OCI-LY7 (cell line): Measurements from ENCODE around the gene FCGBP. TPM values are rescaled to one million over a fixed set of nuclear protein-coding genes. Genes with fewer than 3 reads are reported as not detected.
A peak's percentile ranks its signal among the peaks of the same experiment; 100 is the strongest.

Experiments used
- BruUV-seq: library from RNA; stranded (reverse); fragments of 400-500 nt; replicated peaks from 2 replicates; lab custom pipeline; 2021; lab: Mats Ljungman, UMichigan
- CTCF ChIA-PET: fragments of 300-600 bp; sonication (Branson Sonifier 250); formaldehyde crosslinking; loops from one replicate; lab custom pipeline; 2022; ENCODE audit warnings: antibody characterized with exemption; ENCODE audit not compliant: unreplicated experiment; lab: Charles Lee
- POLR2A ChIA-PET: fragments of 300-600 bp; sonication (Branson Sonifier 250); formaldehyde crosslinking; loops from one replicate; lab custom pipeline; 2022; ENCODE audit warnings: antibody characterized with exemption; lab: Charles Lee
- DNase-seq: peaks from one replicate; pipeline ENCODE4 v3.0.0-alpha.2; 2015; ENCODE audit warnings: low spot score
- H2AFZ ChIP-seq: fragments of 200-600 bp; sonication (generic), shearing (Covaris generic); 2 replicates; pipeline ENCODE4 v1.6.1; 2014; ENCODE audit warnings: mild to moderate bottlenecking, antibody characterized with exemption, low read length, moderate library complexity
- H3K27ac ChIP-seq: fragments of 200-600 bp; sonication (generic); 2 replicates; pipeline ENCODE4 v1.5.1; 2014; ENCODE audit warnings: mixed run types, low read depth, mild to moderate bottlenecking, moderate library complexity, low read length, inconsistent platforms; ENCODE audit not compliant: poor library complexity, severe bottlenecking
- H3K36me3 ChIP-seq: fragments of 200-600 bp; sonication (generic); 2 replicates; pipeline ENCODE4 v1.6.1; 2014; ENCODE audit warnings: mild to moderate bottlenecking, antibody characterized with exemption, low read length, moderate library complexity, mixed read lengths; ENCODE audit not compliant: insufficient read depth
- H3K4me1 ChIP-seq: fragments of 200-600 bp; sonication (generic); 2 replicates; pipeline ENCODE4 v1.5.1; 2014; ENCODE audit warnings: mild to moderate bottlenecking, low read length; ENCODE audit not compliant: insufficient read depth, poor library complexity, severe bottlenecking
- H3K4me2 ChIP-seq: fragments of 200-600 bp; sonication (generic); 2 replicates; pipeline ENCODE4 v1.6.1; 2014; ENCODE audit warnings: mild to moderate bottlenecking, low read length
- H3K4me3 ChIP-seq: fragments of 200-600 bp; sonication (generic); 2 replicates; pipeline ENCODE4 v1.5.1; 2014; ENCODE audit warnings: mild to moderate bottlenecking, low read depth, low read length; ENCODE audit not compliant: poor library complexity, severe bottlenecking
- H3K79me2 ChIP-seq: fragments of 200-600 bp; sonication (generic); 2 replicates; pipeline ENCODE4 v1.6.1; 2016; ENCODE audit warnings: low read depth, mild to moderate bottlenecking, low read length, moderate library complexity, mixed read lengths; ENCODE audit not compliant: insufficient read depth
- H3K9me2 ChIP-seq: fragments of 200-600 bp; sonication (generic); 2 replicates; pipeline ENCODE4 v1.6.1; 2016; ENCODE audit warnings: mild to moderate bottlenecking, low read length, mixed read lengths; ENCODE audit not compliant: insufficient read depth
- H3K9me3 ChIP-seq: fragments of 200-600 bp; sonication (generic); 2 replicates; pipeline ENCODE4 v1.6.1; 2014; ENCODE audit warnings: mild to moderate bottlenecking, mixed run types, low read length, mixed read lengths
- H4K20me1 ChIP-seq: fragments of 200-600 bp; sonication (generic); 2 replicates; pipeline ENCODE4 v1.6.1; 2014; ENCODE audit warnings: mild to moderate bottlenecking, antibody characterized with exemption, low read length, moderate library complexity, mixed read lengths; ENCODE audit not compliant: insufficient read depth
- CTCF ChIP-seq: fragments of 200-600 bp; sonication (generic); conservative IDR thresholded peaks from 2 replicates; pipeline ENCODE4 v1.5.1; 2014; ENCODE audit warnings: mild to moderate bottlenecking, antibody characterized with exemption, low read length, moderate library complexity, mixed read lengths
- EZH2phosphoT487 ChIP-seq: fragments of 200-600 bp; sonication (generic); IDR thresholded peaks from 2 replicates; pipeline ENCODE4 v1.6.1; 2018; ENCODE audit warnings: low read depth, borderline replicate concordance, mild to moderate bottlenecking, mixed run types, antibody characterized with exemption, low read length, moderate library complexity, mixed read lengths
- intact Hi-C: fragments of 100-400 bp; cut with micrococcal nuclease; formaldehyde crosslinking; loops from one replicate; pipeline ENCODE4 v1.10.0; 2022; ENCODE audit not compliant: unreplicated experiment
- total RNA-seq, 2 experiments: library from RNA; depleted of rRNA in 1 of 2; stranded (reverse); fragments of >200 nt in 1 of 2; shearing (Covaris generic) in 1 of 2; gene quantifications; 2 replicates each; pipeline ENCODE4 v1.2.3, GENCODE V29; 2014 to 2022

The FCGBP gene
- total RNA-seq, 2 experiments from 2014 or later, result 0.41 to 1.7 TPM

GRCh38 chr19:39941615-39942365 is 7.4 kb upstream of the FCGBP start:
- Histone ChIP-seq H4K20me1 (no peaks in the 10 kb centered on the region), H2AFZ (peak overlapping the region; percentile 52; the same call in 1 of the 2 replicates), H3K9me3 (peaks cover 20% of the 10 kb centered on the region; the same call in 1 of the 2 replicates), H3K4me3 (peak overlapping the region; percentile 60), H3K79me2 (no peaks in the 10 kb centered on the region), H3K36me3 (no peaks in the 10 kb centered on the region; the same call in 1 of the 2 replicates), H3K27ac (peak overlapping the region; percentile 92), H3K4me2 (peak overlapping the region; percentile 94), H3K9me2 (no peaks in the 10 kb centered on the region), H3K4me1 (peaks cover 48% of the 10 kb centered on the region)
- peak; percentile 81 for DNase-seq
- intact Hi-C loops, result loop anchor here (1.0 to 2.0 kb wide), 2 partner anchors 17 to 29 kb away; no protein-coding TSS in a partner anchor
- CTCF ChIA-PET, result interaction anchor here (1.2 kb wide), 1 partner anchor 28 kb away, joined by 4 read pairs; no protein-coding TSS in a partner anchor
- TF ChIP-seq EZH2phosphoT487 (no peak), CTCF (no peak)
- POLR2A ChIA-PET, result interaction anchor here (0.6 to 2.7 kb wide), 7 partner anchors 10 to 1083 kb away, joined by 3 to 19 read pairs (median 4); partner anchors contain the start of gene PSMC4
- BruUV-seq, result no TSS peak

- Histone ChIP-seq H3K27ac (peak overlapping the region; percentile 92), H3K36me3 (no peaks in the 10 kb centered on the region; the same call in 1 of the 2 replicates), H2AFZ (peak overlapping the region; percentile 52; the same call in 1 of the 2 replicates), H3K9me3 (peaks cover 20% of the 10 kb centered on the region; the same call in 1 of the 2 replicates), H3K9me2 (no peaks in the 10 kb centered on the region), H3K4me2 (peak overlapping the region; percentile 94), H3K4me3 (peak overlapping the region; percentile 60), H4K20me1 (no peaks in the 10 kb centered on the region), H3K79me2 (no peaks in the 10 kb centered on the region), H3K4me1 (peaks cover 50% of the 10 kb centered on the region)
- DNase-seq, result no peak
- ChIA-PET POLR2A (interaction anchor here (1.4 kb wide), 1 partner anchor 11 kb away, joined by 3 read pairs; no protein-coding TSS in a partner anchor), CTCF (interaction anchor here (0.6 to 1.2 kb wide), 2 partner anchors 29 kb away, joined by 4 read pairs; no protein-coding TSS in a partner anchor)
- intact Hi-C loops, result loop anchor here (1.0 to 2.0 kb wide), 2 partner anchors 18 to 29 kb away; no protein-coding TSS in a partner anchor
- BruUV-seq, result no TSS peak
- TF ChIP-seq CTCF (no peak), EZH2phosphoT487 (no peak)
Measured at GRCh38 chr19:39941151-39941550, 6.7 kb upstream of the FCGBP start.
